ENCODE data around the gene MYBPH.

DNA sequence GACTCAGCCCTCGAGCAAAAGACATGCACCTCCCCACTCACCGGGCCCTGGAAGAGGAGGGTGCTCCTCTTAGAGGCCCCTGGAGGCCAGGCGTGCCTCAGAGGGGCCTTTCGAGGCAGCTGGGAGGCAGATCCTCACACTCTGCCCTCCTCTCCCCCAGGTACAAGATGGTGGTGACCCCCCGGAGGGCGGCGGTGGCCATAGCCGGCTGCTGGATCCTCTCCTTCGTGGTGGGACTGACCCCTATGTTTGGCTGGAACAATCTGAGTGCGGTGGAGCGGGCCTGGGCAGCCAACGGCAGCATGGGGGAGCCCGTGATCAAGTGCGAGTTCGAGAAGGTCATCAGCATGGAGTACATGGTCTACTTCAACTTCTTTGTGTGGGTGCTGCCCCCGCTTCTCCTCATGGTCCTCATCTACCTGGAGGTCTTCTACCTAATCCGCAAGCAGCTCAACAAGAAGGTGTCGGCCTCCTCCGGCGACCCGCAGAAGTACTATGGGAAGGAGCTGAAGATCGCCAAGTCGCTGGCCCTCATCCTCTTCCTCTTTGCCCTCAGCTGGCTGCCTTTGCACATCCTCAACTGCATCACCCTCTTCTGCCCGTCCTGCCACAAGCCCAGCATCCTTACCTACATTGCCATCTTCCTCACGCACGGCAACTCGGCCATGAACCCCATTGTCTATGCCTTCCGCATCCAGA lies 10.4 kb downstream of the MYBPH start:
- TF ChIP-seq POLR2AphosphoS5 (IDR thresholded peaks at IDR 0.05; ENCODE audit: low read depth, low read length) (no peak), POLR2A (IDR thresholded peaks at IDR 0.05; ENCODE audit: low read depth, low read length) (no peak), TAF1 (IDR thresholded peaks at IDR 0.05; ENCODE audit: low read depth, low read length) (no peak), SPI1 (IDR thresholded peaks at IDR 0.05; ENCODE audit: low read depth, low read length) (no peak), PAX5 (IDR thresholded peaks at IDR 0.05; ENCODE audit: insufficient read depth, low read length, severe bottlenecking) (no peak), POU2F2 (IDR thresholded peaks at IDR 0.05; ENCODE audit: low read depth, low read length) (no peak)

All from GM12891 (cell line).